ENCODE measurements around the gene SLC9B2.

- TF ChIP-seq NFYB (CRISPR knock-in tag; conservative IDR thresholded peaks at IDR 0.05; ENCODE audit: low read depth) (no peak), ATF2 (CRISPR knock-in tag; IDR thresholded peaks at IDR 0.05; ENCODE audit: borderline replicate concordance, low read depth) (no peak)
- TF ChIP-seq, protein P1, sequence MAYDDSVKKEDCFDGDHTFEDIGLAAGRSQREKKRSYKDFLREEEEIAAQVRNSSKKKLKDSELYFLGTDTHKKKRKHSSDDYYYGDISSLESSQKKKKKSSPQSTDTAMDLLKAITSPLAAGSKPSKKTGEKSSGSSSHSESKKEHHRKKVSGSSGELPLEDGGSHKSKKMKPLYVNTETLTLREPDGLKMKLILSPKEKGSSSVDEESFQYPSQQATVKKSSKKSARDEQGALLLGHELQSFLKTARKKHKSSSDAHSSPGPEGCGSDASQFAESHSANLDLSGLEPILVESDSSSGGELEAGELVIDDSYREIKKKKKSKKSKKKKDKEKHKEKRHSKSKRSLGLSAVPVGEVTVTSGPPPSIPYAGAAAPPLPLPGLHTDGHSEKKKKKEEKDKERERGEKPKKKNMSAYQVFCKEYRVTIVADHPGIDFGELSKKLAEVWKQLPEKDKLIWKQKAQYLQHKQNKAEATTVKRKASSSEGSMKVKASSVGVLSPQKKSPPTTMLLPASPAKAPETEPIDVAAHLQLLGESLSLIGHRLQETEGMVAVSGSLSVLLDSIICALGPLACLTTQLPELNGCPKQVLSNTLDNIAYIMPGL (CRISPR knock-in tag; IDR thresholded peaks at IDR 0.05), result no peak
Observed at GRCh38 chr4:103002551-103002950, 74.0 kb downstream of the SLC9B2 start.

Data from WTC11 (cell line).